Measurements from ENCODE around the gene CACHD1.

The CACHD1 gene

GRCh38 chr1:64474133-64474532 is 4.2 kb downstream of the CACHD1 start:
- no peak for DNase-seq

- no peak for DNase-seq
Measured at GRCh38 chr1:64474665-64475439, 4.9 kb downstream of the CACHD1 start.

- DNase-seq, result no peak
Measured at GRCh38 chr1:64476251-64476952, 6.5 kb downstream of the CACHD1 start.

GRCh38 chr1:64478594-64479470 is 8.9 kb downstream of the CACHD1 start:
- no peak for DNase-seq

GRCh38 chr1:64479874-64480273 is 9.9 kb downstream of the CACHD1 start:
- DNase-seq, result no peak

- no peak for DNase-seq
Measured at GRCh38 chr1:64480999-64481772, 11.3 kb downstream of the CACHD1 start.

GRCh38 chr1:64482128-64482527 is 12.2 kb downstream of the CACHD1 start:
- no peak for DNase-seq

GRCh38 chr1:64482720-64483119 is 12.8 kb downstream of the CACHD1 start:
- DNase-seq, result no peak

GRCh38 chr1:64483731-64484414 is 13.9 kb downstream of the CACHD1 start:
- no peak for DNase-seq

- no peak for DNase-seq
Measured at GRCh38 chr1:64484651-64485050, 14.7 kb downstream of the CACHD1 start.

- no peak for DNase-seq
Measured at GRCh38 chr1:64486193-64486592, 16.3 kb downstream of the CACHD1 start.

GRCh38 chr1:64487061-64487460 is 17.1 kb downstream of the CACHD1 start:
- no peak for DNase-seq

- DNase-seq, result no peak
Measured at GRCh38 chr1:64488862-64489261, 18.9 kb downstream of the CACHD1 start.

GRCh38 chr1:64489707-64490106 is 19.8 kb downstream of the CACHD1 start:
- DNase-seq, result no peak

GRCh38 chr1:64490213-64490818 is 20.4 kb downstream of the CACHD1 start:
- DNase-seq, result no peak

GRCh38 chr1:64492424-64492823 is 22.5 kb downstream of the CACHD1 start:
- DNase-seq, result no peak

GRCh38 chr1:64493831-64494230 is 23.9 kb downstream of the CACHD1 start:
- DNase-seq, result no peak

GRCh38 chr1:64494659-64495058 is 24.7 kb downstream of the CACHD1 start:
- no peak for DNase-seq

- no peak for DNase-seq
Measured at GRCh38 chr1:64495878-64496277, 25.9 kb downstream of the CACHD1 start.

- no peak for DNase-seq
Measured at GRCh38 chr1:64496606-64497005, 26.7 kb downstream of the CACHD1 start.

GRCh38 chr1:64497088-64497883 is 27.4 kb downstream of the CACHD1 start:
- DNase-seq, result no peak
